ENCODE measurements around the gene TPO. TPM values are rescaled to one million over a fixed set of nuclear protein-coding genes. Genes with fewer than 3 reads are reported as not detected.

Gene TPO
- polyA plus RNA-seq, 1 donor from 2014 or later = not detected

DNA sequence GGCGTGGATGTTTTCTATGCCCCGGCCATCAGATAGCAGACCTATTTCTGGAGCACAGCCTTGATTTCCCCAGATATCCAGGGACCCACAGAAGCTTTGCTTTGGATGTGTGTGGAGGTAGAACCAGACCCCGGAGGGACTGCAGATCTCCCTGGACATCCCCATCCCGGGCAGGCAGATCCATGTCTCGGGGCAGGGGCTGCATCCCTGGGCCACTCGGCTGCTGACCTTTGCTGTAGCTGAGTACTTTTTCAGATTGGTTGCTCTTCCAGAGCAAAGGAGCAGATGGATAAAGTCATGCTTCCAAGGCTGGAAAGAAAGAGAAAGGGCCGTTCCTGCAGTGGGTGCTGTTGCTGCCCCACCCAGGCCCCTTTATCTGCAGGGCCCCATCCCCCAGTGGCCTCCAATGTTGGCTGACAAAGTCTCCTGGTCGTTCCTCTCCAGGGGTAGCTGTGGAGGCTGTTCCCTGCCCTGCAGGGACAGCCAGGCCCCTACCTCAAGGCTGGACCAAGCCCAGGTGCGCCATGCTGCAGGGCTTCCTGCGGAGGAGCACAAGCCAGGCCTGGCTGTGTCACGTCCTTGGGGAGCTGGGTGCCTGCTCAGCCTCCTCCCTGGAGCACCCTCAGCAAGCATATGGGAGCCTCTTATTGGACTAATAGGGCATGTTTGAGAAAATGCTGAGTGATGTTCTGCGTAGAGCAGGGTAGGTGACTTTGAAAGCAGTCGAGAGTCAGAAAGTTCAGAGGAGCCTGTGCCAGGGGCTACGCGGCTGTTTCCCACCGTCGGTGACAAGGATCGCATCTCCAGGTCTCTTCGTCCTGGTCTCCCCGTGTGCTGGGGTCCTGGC lies 68.4 kb downstream of the TPO start:
- H3K4me3 ChIP-seq (ENCODE audit: low read length) = no peak overlapping the region
- no peaks in the 10 kb centered on the region for H4K20me1 ChIP-seq (ENCODE audit: insufficient read depth)
- H3K4me2 ChIP-seq (ENCODE audit: low read length) = no peak overlapping the region
- H3K27me3 ChIP-seq (ENCODE audit: insufficient read depth, low read depth, low read length) = no peaks in the 10 kb centered on the region
- H3K79me2 ChIP-seq (replicated peaks; ENCODE audit: insufficient read depth, low read length) = no peaks in the 10 kb centered on the region
- no peak overlapping the region for H2AFZ ChIP-seq (ENCODE audit: low read depth, low read length)
- H3K27ac ChIP-seq (ENCODE audit: low read length) = no peak overlapping the region
- no peak overlapping the region for H3K9ac ChIP-seq (ENCODE audit: low read length)
- no peaks in the 10 kb centered on the region for H3K9me2 ChIP-seq (ENCODE audit: insufficient read depth, low read length)
- H3K9me3 ChIP-seq (ENCODE audit: low read length) = no peaks in the 10 kb centered on the region
- no peaks in the 10 kb centered on the region for H3F3A ChIP-seq (ENCODE audit: insufficient read depth, low read length, poor library complexity, severe bottlenecking)
- TF ChIP-seq POLR2AphosphoS5 (IDR thresholded peaks at IDR 0.05) (no peak), EP300 (conservative IDR thresholded peaks at IDR 0.05; ENCODE audit: poor library complexity, severe bottlenecking) (no peak), SMC3 (conservative IDR thresholded peaks at IDR 0.05; ENCODE audit: poor library complexity) (no peak), EZH2 (IDR thresholded peaks at IDR 0.05; ENCODE audit: borderline replicate concordance, insufficient read depth, low read length, poor library complexity, severe bottlenecking) (no peak), TAF1 (IDR thresholded peaks at IDR 0.05; ENCODE audit: low read depth) (no peak), MXI1 (conservative IDR thresholded peaks at IDR 0.05; ENCODE audit: poor library complexity, severe bottlenecking) (no peak), RAD21 (conservative IDR thresholded peaks at IDR 0.05) (no peak)
- TF ChIP-seq, protein P1, sequence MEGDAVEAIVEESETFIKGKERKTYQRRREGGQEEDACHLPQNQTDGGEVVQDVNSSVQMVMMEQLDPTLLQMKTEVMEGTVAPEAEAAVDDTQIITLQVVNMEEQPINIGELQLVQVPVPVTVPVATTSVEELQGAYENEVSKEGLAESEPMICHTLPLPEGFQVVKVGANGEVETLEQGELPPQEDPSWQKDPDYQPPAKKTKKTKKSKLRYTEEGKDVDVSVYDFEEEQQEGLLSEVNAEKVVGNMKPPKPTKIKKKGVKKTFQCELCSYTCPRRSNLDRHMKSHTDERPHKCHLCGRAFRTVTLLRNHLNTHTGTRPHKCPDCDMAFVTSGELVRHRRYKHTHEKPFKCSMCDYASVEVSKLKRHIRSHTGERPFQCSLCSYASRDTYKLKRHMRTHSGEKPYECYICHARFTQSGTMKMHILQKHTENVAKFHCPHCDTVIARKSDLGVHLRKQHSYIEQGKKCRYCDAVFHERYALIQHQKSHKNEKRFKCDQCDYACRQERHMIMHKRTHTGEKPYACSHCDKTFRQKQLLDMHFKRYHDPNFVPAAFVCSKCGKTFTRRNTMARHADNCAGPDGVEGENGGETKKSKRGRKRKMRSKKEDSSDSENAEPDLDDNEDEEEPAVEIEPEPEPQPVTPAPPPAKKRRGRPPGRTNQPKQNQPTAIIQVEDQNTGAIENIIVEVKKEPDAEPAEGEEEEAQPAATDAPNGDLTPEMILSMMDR (IDR thresholded peaks at IDR 0.05; ENCODE audit: poor library complexity, severe bottlenecking) = no peak
- TF ChIP-seq, protein P2, sequence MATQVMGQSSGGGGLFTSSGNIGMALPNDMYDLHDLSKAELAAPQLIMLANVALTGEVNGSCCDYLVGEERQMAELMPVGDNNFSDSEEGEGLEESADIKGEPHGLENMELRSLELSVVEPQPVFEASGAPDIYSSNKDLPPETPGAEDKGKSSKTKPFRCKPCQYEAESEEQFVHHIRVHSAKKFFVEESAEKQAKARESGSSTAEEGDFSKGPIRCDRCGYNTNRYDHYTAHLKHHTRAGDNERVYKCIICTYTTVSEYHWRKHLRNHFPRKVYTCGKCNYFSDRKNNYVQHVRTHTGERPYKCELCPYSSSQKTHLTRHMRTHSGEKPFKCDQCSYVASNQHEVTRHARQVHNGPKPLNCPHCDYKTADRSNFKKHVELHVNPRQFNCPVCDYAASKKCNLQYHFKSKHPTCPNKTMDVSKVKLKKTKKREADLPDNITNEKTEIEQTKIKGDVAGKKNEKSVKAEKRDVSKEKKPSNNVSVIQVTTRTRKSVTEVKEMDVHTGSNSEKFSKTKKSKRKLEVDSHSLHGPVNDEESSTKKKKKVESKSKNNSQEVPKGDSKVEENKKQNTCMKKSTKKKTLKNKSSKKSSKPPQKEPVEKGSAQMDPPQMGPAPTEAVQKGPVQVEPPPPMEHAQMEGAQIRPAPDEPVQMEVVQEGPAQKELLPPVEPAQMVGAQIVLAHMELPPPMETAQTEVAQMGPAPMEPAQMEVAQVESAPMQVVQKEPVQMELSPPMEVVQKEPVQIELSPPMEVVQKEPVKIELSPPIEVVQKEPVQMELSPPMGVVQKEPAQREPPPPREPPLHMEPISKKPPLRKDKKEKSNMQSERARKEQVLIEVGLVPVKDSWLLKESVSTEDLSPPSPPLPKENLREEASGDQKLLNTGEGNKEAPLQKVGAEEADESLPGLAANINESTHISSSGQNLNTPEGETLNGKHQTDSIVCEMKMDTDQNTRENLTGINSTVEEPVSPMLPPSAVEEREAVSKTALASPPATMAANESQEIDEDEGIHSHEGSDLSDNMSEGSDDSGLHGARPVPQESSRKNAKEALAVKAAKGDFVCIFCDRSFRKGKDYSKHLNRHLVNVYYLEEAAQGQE (IDR thresholded peaks at IDR 0.05; ENCODE audit: borderline replicate concordance) = no peak
- no peaks in the 10 kb centered on the region for H3K36me3 ChIP-seq (ENCODE audit: insufficient read depth, low read length)

DNA sequence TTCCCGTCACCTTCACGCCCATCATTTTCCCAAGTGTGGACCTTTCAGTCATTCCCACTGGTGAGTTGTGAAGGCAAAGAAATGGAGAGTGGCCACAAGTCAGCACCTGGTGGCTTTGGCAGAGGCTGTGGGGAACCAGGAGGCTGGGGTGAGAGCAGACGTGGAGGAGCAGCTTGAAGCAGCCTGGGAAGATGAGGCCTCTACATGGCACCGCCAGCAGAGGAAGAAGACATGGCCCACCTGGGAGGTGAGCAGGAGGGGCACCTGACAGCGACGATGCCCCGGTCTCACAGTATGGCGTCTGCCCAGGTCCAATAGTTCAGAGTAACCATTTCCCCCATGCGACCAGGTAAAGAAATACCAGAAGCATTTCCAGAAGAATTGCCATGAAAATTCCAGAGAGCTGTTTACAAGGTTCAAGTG lies 69.0 kb downstream of the TPO start:
- Histone ChIP-seq H2AFZ (ENCODE audit: low read depth, low read length) (no peak overlapping the region), H4K20me1 (ENCODE audit: insufficient read depth) (no peaks in the 10 kb centered on the region), H3F3A (ENCODE audit: insufficient read depth, low read length, poor library complexity, severe bottlenecking) (no peaks in the 10 kb centered on the region), H3K36me3 (ENCODE audit: insufficient read depth, low read length) (no peaks in the 10 kb centered on the region), H3K9me3 (ENCODE audit: low read length) (no peaks in the 10 kb centered on the region), H3K27me3 (ENCODE audit: insufficient read depth, low read depth, low read length) (no peaks in the 10 kb centered on the region), H3K9ac (ENCODE audit: low read length) (no peak overlapping the region), H3K4me2 (ENCODE audit: low read length) (no peak overlapping the region), H3K79me2 (replicated peaks; ENCODE audit: insufficient read depth, low read length) (no peaks in the 10 kb centered on the region), H3K27ac (ENCODE audit: low read length) (no peak overlapping the region), H3K4me3 (ENCODE audit: low read length) (no peak overlapping the region), H3K9me2 (ENCODE audit: insufficient read depth, low read length) (no peaks in the 10 kb centered on the region)
- TF ChIP-seq SMC3 (conservative IDR thresholded peaks at IDR 0.05; ENCODE audit: poor library complexity) = no peak
- no peak for TF ChIP-seq MXI1 (conservative IDR thresholded peaks at IDR 0.05; ENCODE audit: poor library complexity, severe bottlenecking)
- TF ChIP-seq TAF1 (IDR thresholded peaks at IDR 0.05; ENCODE audit: low read depth) = no peak
- TF ChIP-seq, protein P1 (IDR thresholded peaks at IDR 0.05; ENCODE audit: poor library complexity, severe bottlenecking) = no peak
- TF ChIP-seq EP300 (conservative IDR thresholded peaks at IDR 0.05; ENCODE audit: poor library complexity, severe bottlenecking) = no peak
- no peak for TF ChIP-seq POLR2AphosphoS5 (IDR thresholded peaks at IDR 0.05)
- TF ChIP-seq RAD21 (conservative IDR thresholded peaks at IDR 0.05) = no peak
- no peak for TF ChIP-seq EZH2 (IDR thresholded peaks at IDR 0.05; ENCODE audit: borderline replicate concordance, insufficient read depth, low read length, poor library complexity, severe bottlenecking)
- TF ChIP-seq, protein P2 (IDR thresholded peaks at IDR 0.05; ENCODE audit: borderline replicate concordance) = no peak
